Suprapubic skin (tissue), 4 donors: ENCODE measurements around the gene FER. TPM values are rescaled to one million over a fixed set of nuclear protein-coding genes. Genes with fewer than 3 reads are reported as not detected.

Source experiments
- DNase-seq, 2 donors: peaks; one replicate each; pipeline ENCODE4 v3.0.0-alpha.2; 2019; ENCODE audit warnings: low spot score in 2 of 2
- H3K27ac ChIP-seq: fragments of 200-600 bp; sonication (generic); one replicate; pipeline ENCODE4 v1.5.1; 2019
- H3K27me3 ChIP-seq: fragments of 200-600 bp; sonication (generic); one replicate; pipeline ENCODE4 v1.5.1; 2019
- H3K36me3 ChIP-seq: fragments of 200-600 bp; sonication (generic); one replicate; pipeline ENCODE4 v1.5.1; 2019
- H3K4me1 ChIP-seq: fragments of 200-600 bp; sonication (generic); one replicate; pipeline ENCODE4 v1.5.1; 2019
- H3K4me3 ChIP-seq: fragments of 200-600 bp; sonication (generic); one replicate; pipeline ENCODE4 v1.5.1; 2019; ENCODE audit warnings: mild to moderate bottlenecking
- H3K9me3 ChIP-seq: fragments of 200-600 bp; sonication (generic); one replicate; pipeline ENCODE4 v1.5.1; 2019
- EP300 ChIP-seq: sonication (generic); formaldehyde crosslinking; IDR thresholded peaks from one replicate; pipeline ENCODE4 v1.6.1; 2017; ENCODE audit warnings: antibody characterized with exemption
- POLR2A ChIP-seq, 2 donors: fragments of 450-650 bp; IDR thresholded peaks; one replicate each; pipeline ENCODE4 v1.6.1; 2017; ENCODE audit warnings: antibody characterized with exemption in 2 of 2, mild to moderate bottlenecking in 2 of 2, moderate library complexity in 2 of 2
- POLR2AphosphoS5 ChIP-seq, 3 donors: sonication (generic); formaldehyde crosslinking; IDR thresholded peaks; one replicate each; pipeline ENCODE4 v1.6.1; 2017; ENCODE audit warnings: antibody characterized with exemption in 3 of 3
- WGBS: methylation state at CpG from one replicate; pipeline ENCODE4 v1.1.5; 2018; 5-methylcytosine and 5-hydroxymethylcytosine counted together
- total RNA-seq, 4 donors: library from RNA; depleted of rRNA; stranded (reverse); fragments of >200 nt; gene quantifications; one replicate each; pipeline ENCODE4 v1.1.0, GENCODE V29; 2016
- TF ChIP-seq, protein P1 (sequence below), 2 donors: fragments of 200-600 bp in 1 of 2; fragments of 450-650 bp in 1 of 2; sonication (generic) in 1 of 2; IDR thresholded peaks; one replicate each; pipeline ENCODE4 v1.5.1; 2016 to 2019; ENCODE audit warnings: antibody characterized with exemption in 2 of 2, mild to moderate bottlenecking in 1 of 2, moderate library complexity in 1 of 2

The FER gene
- total RNA-seq, 4 donors from 2014 or later = 16.1 to 29.9 (median 23.3) TPM

DNA sequence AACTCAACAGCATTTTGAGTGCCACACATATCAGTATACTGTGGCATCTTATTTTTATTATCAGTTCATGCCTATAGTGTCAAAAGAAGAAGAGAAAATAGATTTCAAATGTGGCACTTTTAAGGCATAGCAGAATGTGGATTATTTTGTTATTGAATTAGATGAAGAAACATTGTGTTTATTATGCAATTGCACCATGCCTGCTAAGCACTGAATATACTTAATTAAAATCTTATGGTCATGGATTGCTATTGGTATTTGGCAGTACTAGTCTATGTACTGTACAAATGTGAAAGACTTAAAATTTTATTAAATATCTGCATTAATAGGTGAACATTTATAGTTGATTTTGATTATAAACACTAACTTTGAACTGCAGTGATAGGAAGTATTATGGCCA lies 128.8 kb downstream of the FER start:
- Histone ChIP-seq H3K4me1 (peaks cover 5% of the 10 kb centered on the region), H3K36me3 (no peaks in the 10 kb centered on the region), H3K4me3 (no peak overlapping the region), H3K27ac (no peak overlapping the region), H3K27me3 (no peaks in the 10 kb centered on the region), H3K9me3 (no peaks in the 10 kb centered on the region)
- no peak for DNase-seq
- TF ChIP-seq, protein P1, sequence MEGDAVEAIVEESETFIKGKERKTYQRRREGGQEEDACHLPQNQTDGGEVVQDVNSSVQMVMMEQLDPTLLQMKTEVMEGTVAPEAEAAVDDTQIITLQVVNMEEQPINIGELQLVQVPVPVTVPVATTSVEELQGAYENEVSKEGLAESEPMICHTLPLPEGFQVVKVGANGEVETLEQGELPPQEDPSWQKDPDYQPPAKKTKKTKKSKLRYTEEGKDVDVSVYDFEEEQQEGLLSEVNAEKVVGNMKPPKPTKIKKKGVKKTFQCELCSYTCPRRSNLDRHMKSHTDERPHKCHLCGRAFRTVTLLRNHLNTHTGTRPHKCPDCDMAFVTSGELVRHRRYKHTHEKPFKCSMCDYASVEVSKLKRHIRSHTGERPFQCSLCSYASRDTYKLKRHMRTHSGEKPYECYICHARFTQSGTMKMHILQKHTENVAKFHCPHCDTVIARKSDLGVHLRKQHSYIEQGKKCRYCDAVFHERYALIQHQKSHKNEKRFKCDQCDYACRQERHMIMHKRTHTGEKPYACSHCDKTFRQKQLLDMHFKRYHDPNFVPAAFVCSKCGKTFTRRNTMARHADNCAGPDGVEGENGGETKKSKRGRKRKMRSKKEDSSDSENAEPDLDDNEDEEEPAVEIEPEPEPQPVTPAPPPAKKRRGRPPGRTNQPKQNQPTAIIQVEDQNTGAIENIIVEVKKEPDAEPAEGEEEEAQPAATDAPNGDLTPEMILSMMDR (IDR thresholded peaks at IDR 0.05) = no peak
- TF ChIP-seq EP300 (no peak), POLR2AphosphoS5 (IDR thresholded peaks at IDR 0.05) (no peak), POLR2A (IDR thresholded peaks at IDR 0.05) (no peak)

DNA sequence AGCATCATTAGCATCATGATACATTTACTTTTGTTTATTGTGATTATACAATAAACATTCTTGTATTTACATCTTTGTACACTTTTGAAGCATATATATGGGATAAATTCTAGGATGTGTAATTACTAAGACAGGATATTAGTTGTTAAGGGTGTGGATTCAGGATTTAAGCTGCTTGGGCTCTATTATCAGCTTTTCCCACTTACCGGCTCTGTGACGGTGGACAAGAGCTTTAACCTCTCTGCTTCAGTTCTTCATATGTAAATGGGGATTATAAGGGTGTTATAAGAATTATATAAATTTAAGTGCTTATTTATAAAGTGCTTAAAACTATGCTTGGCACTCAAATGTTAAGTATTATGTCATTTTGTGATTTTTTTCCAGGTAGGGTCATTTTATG lies 131.1 kb downstream of the FER start:
- H3K27me3 ChIP-seq = no peaks in the 10 kb centered on the region
- no peaks in the 10 kb centered on the region for H3K36me3 ChIP-seq
- H3K27ac ChIP-seq = no peak overlapping the region
- no peak overlapping the region for H3K4me3 ChIP-seq
- no peaks in the 10 kb centered on the region for H3K4me1 ChIP-seq
- TF ChIP-seq EP300 (no peak), POLR2A (IDR thresholded peaks at IDR 0.05) (no peak), POLR2AphosphoS5 (IDR thresholded peaks at IDR 0.05) (no peak)
- TF ChIP-seq, protein P1 (IDR thresholded peaks at IDR 0.05) = no peak
- WGBS = 97% methylated on average over 2 of the region's 2 CpGs
- no peak for DNase-seq
- H3K9me3 ChIP-seq = no peaks in the 10 kb centered on the region

GRCh38 chr5:108881133-108881532 lies 133.4 kb downstream of the FER start:
- no peak for DNase-seq
- 96% methylated on average over 6 of the region's 6 CpGs for WGBS

DNA sequence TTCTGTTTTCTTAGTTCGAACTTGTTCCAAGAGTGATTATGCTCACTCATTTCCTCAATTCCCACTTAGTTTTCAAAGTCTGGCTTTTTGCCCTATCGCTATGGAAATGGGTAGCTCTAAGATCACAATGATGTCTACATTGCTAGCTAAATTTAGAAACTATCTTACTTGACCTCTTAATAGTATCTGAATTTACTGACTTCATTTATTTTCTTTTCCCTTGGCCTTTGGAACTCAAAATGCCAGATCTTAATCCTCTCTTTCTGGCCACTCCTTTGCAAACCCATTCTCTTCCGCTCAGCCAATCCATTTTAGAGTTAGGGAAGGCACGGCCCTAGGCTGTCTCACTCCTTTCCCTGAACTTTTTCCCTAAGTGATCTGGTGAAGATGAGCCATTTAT lies 137.0 kb downstream of the FER start:
- 76% methylated on average over 4 of the region's 4 CpGs for WGBS
- no peak for TF ChIP-seq POLR2AphosphoS5 (IDR thresholded peaks at IDR 0.05)
- TF ChIP-seq, protein P1 (IDR thresholded peaks at IDR 0.05) = no peak
- no peak for TF ChIP-seq POLR2A (IDR thresholded peaks at IDR 0.05)
- no peak for TF ChIP-seq EP300

More at GRCh38 chr5:108881133-108881532, 133.4 kb downstream of the FER start:
- no peaks in the 10 kb centered on the region for H3K36me3 ChIP-seq
- no peak overlapping the region for H3K4me3 ChIP-seq
- no peaks in the 10 kb centered on the region for H3K4me1 ChIP-seq
- TF ChIP-seq POLR2AphosphoS5 (IDR thresholded peaks at IDR 0.05) (no peak), EP300 (no peak), POLR2A (IDR thresholded peaks at IDR 0.05) (no peak)
- TF ChIP-seq, protein P1 (IDR thresholded peaks at IDR 0.05) = no peak
- no peak overlapping the region for H3K27ac ChIP-seq
- no peaks in the 10 kb centered on the region for H3K27me3 ChIP-seq
- no peaks in the 10 kb centered on the region for H3K9me3 ChIP-seq

GRCh38 chr5:108898257-108898656 lies 150.6 kb downstream of the FER start:
- Histone ChIP-seq H3K4me3 (no peak overlapping the region), H3K4me1 (no peaks in the 10 kb centered on the region), H3K36me3 (peaks cover 5% of the 10 kb centered on the region), H3K9me3 (no peaks in the 10 kb centered on the region), H3K27ac (no peak overlapping the region), H3K27me3 (no peaks in the 10 kb centered on the region)
- TF ChIP-seq, protein P1 (IDR thresholded peaks at IDR 0.05) = no peak
- TF ChIP-seq POLR2AphosphoS5 (IDR thresholded peaks at IDR 0.05) = no peak
- no peak for TF ChIP-seq EP300
- TF ChIP-seq POLR2A (IDR thresholded peaks at IDR 0.05) = no peak
- no peak for DNase-seq

More for the DNA sequence above, 137.0 kb downstream of the FER start:
- Histone ChIP-seq H3K27me3 (no peaks in the 10 kb centered on the region), H3K4me3 (no peak overlapping the region), H3K36me3 (no peaks in the 10 kb centered on the region), H3K4me1 (no peaks in the 10 kb centered on the region), H3K9me3 (no peaks in the 10 kb centered on the region), H3K27ac (no peak overlapping the region)
- DNase-seq = no peak
